Activated T-helper 2 cell treated with anti-CD3 and anti-CD28 coated beads, Interferon-gamma antibody, Interleukin-2, Interleukin-4, amounts not matched to agents 10 μg/mL and 5 μg/mL and 100 μg/mL, durations not matched to agents 14 hours and 24 hours and 36 hours (primary cell): ENCODE measurements around the gene ANKS1B. TPM values are rescaled to one million over a fixed set of nuclear protein-coding genes. Genes with fewer than 3 reads are reported as not detected.
"Not testable (repeated sequence)": the region's sequence is repeated elsewhere in the genome, so short reads cannot be mapped to it uniquely, and the experiment has no call there.

Source experiments
- DNase-seq: peaks from one replicate; pipeline ENCODE4 v3.0.0; 2021; ENCODE audit warnings: low spot score
- H3K27ac Mint-ChIP-seq: one replicate; pipeline ENCODE4 v1.8.0; 2021; ENCODE audit warnings: mixed read lengths
- H3K27me3 Mint-ChIP-seq: one replicate; pipeline ENCODE4 v1.8.0; 2021; ENCODE audit warnings: low read depth, mixed read lengths
- H3K36me3 Mint-ChIP-seq: one replicate; pipeline ENCODE4 v1.8.0; 2021; ENCODE audit warnings: low read depth, mixed read lengths
- H3K4me1 Mint-ChIP-seq: one replicate; pipeline ENCODE4 v1.8.0; 2021; ENCODE audit warnings: low read depth, mixed read lengths
- H3K4me3 Mint-ChIP-seq: one replicate; pipeline ENCODE4 v1.8.0; 2021; ENCODE audit warnings: low read depth, mild to moderate bottlenecking, moderate library complexity, mixed read lengths
- H3K9me3 Mint-ChIP-seq: one replicate; pipeline ENCODE4 v1.8.0; 2021; ENCODE audit warnings: mixed read lengths
- intact Hi-C: fragments of 100-400 bp; cut with micrococcal nuclease; formaldehyde crosslinking; loops from one replicate; pipeline ENCODE4 v1.15.1; 2023
- total RNA-seq: library from RNA; stranded (reverse); gene quantifications from 2 replicates; pipeline ENCODE4 v1.2.3, GENCODE V29; 2022

ANKS1B gene
- total RNA-seq, 1 donor from 2014 or later, result 1.0 TPM

GRCh38 chr12:99618657-99619056 lies 366.1 kb downstream of the ANKS1B start:
- H3K27me3 Mint-ChIP-seq, result no peaks in the 10 kb centered on the region
- peaks cover 4% of the 10 kb centered on the region for H3K9me3 Mint-ChIP-seq
- H3K4me1 Mint-ChIP-seq, result no peaks in the 10 kb centered on the region
- no peaks in the 10 kb centered on the region for H3K36me3 Mint-ChIP-seq
- no peak for DNase-seq
- no peak overlapping the region for H3K27ac Mint-ChIP-seq
- intact Hi-C loops, result no loop called here
- no peak overlapping the region for H3K4me3 Mint-ChIP-seq

- H3K27ac Mint-ChIP-seq, result no peak overlapping the region
These were observed 373.1 kb downstream of the ANKS1B start for GRCh38 chr12:99611599-99611998.

GRCh38 chr12:99611117-99611516 lies 373.6 kb downstream of the ANKS1B start:
- Mint-ChIP-seq H3K4me3 (no peak overlapping the region), H3K4me1 (no peaks in the 10 kb centered on the region), H3K27me3 (no peaks in the 10 kb centered on the region), H3K9me3 (no peaks in the 10 kb centered on the region), H3K36me3 (no peaks in the 10 kb centered on the region), H3K27ac (no peak overlapping the region)
- no peak for DNase-seq
- intact Hi-C loops, result no loop called here

More at GRCh38 chr12:99611599-99611998, 373.1 kb downstream of the ANKS1B start:
- no peak for DNase-seq
- Mint-ChIP-seq H3K4me3 (no peak overlapping the region), H3K27me3 (no peaks in the 10 kb centered on the region), H3K9me3 (no peaks in the 10 kb centered on the region), H3K36me3 (no peaks in the 10 kb centered on the region), H3K4me1 (no peaks in the 10 kb centered on the region)
- intact Hi-C loops, result no loop called here

GRCh38 chr12:99609455-99610181 lies 375.1 kb downstream of the ANKS1B start:
- H3K9me3 Mint-ChIP-seq, result no peaks in the 10 kb centered on the region
- intact Hi-C loops, result no loop called here

GRCh38 chr12:99600388-99600787 lies 384.3 kb downstream of the ANKS1B start:
- H3K4me1 Mint-ChIP-seq, result no peaks in the 10 kb centered on the region
- no peak for DNase-seq
- H3K27me3 Mint-ChIP-seq, result no peaks in the 10 kb centered on the region
- intact Hi-C loops, result no loop called here
- H3K4me3 Mint-ChIP-seq, result no peak overlapping the region
- H3K36me3 Mint-ChIP-seq, result no peaks in the 10 kb centered on the region
- H3K27ac Mint-ChIP-seq, result no peak overlapping the region
- H3K9me3 Mint-ChIP-seq, result no peaks in the 10 kb centered on the region

More at GRCh38 chr12:99609455-99610181, 375.1 kb downstream of the ANKS1B start:
- no peaks in the 10 kb centered on the region for H3K27me3 Mint-ChIP-seq
- H3K4me3 Mint-ChIP-seq, result no peak overlapping the region
- no peak for DNase-seq
- H3K27ac Mint-ChIP-seq, result no peak overlapping the region
- no peaks in the 10 kb centered on the region for H3K36me3 Mint-ChIP-seq
- H3K4me1 Mint-ChIP-seq, result no peaks in the 10 kb centered on the region

GRCh38 chr12:99598785-99599184 lies 386.0 kb downstream of the ANKS1B start:
- H3K27ac Mint-ChIP-seq, result no peak overlapping the region
- no peaks in the 10 kb centered on the region for H3K4me1 Mint-ChIP-seq
- H3K9me3 Mint-ChIP-seq, result no peaks in the 10 kb centered on the region
- no peaks in the 10 kb centered on the region for H3K27me3 Mint-ChIP-seq
- intact Hi-C loops, result no loop called here
- DNase-seq, result no peak
- H3K36me3 Mint-ChIP-seq, result no peaks in the 10 kb centered on the region
- no peak overlapping the region for H3K4me3 Mint-ChIP-seq

GRCh38 chr12:99596762-99597161 lies 388.0 kb downstream of the ANKS1B start:
- Mint-ChIP-seq H3K36me3 (no peaks in the 10 kb centered on the region), H3K9me3 (no peaks in the 10 kb centered on the region), H3K27me3 (no peaks in the 10 kb centered on the region), H3K27ac (no peak overlapping the region), H3K4me3 (no peak overlapping the region), H3K4me1 (no peaks in the 10 kb centered on the region)
- intact Hi-C loops, result no loop called here
- no peak for DNase-seq

GRCh38 chr12:99577125-99577524 lies 407.6 kb downstream of the ANKS1B start:
- intact Hi-C loops, H3K4me1 Mint-ChIP-seq, H3K4me3 Mint-ChIP-seq, DNase-seq, H3K27me3 Mint-ChIP-seq, H3K36me3 Mint-ChIP-seq, H3K27ac Mint-ChIP-seq: not testable (repeated sequence)
- H3K9me3 Mint-ChIP-seq, result peaks cover 28% of the 10 kb centered on the region

GRCh38 chr12:99573980-99574379 lies 410.8 kb downstream of the ANKS1B start:
- DNase-seq, result no peak
- Mint-ChIP-seq H3K4me3 (no peak overlapping the region), H3K4me1 (no peaks in the 10 kb centered on the region), H3K27ac (no peak overlapping the region), H3K27me3 (no peaks in the 10 kb centered on the region), H3K9me3 (peaks cover 25% of the 10 kb centered on the region), H3K36me3 (no peaks in the 10 kb centered on the region)
- intact Hi-C loops, result no loop called here

- H3K36me3 Mint-ChIP-seq, result no peaks in the 10 kb centered on the region
- no peak overlapping the region for H3K4me3 Mint-ChIP-seq
- no peak overlapping the region for H3K27ac Mint-ChIP-seq
- H3K4me1 Mint-ChIP-seq, result no peaks in the 10 kb centered on the region
- intact Hi-C loops, result no loop called here
- DNase-seq, result no peak
- H3K9me3 Mint-ChIP-seq, result peaks cover 3% of the 10 kb centered on the region
- H3K27me3 Mint-ChIP-seq, result no peaks in the 10 kb centered on the region
These were observed 417.7 kb downstream of the ANKS1B start for GRCh38 chr12:99567072-99567471.

GRCh38 chr12:99558109-99558508 lies 426.6 kb downstream of the ANKS1B start:
- Mint-ChIP-seq H3K27ac (no peak overlapping the region), H3K4me3 (no peak overlapping the region), H3K4me1 (no peaks in the 10 kb centered on the region), H3K27me3 (no peaks in the 10 kb centered on the region), H3K9me3 (peaks cover 14% of the 10 kb centered on the region), H3K36me3 (no peaks in the 10 kb centered on the region)
- intact Hi-C loops, result no loop called here
- no peak for DNase-seq

GRCh38 chr12:99553461-99553860 lies 431.3 kb downstream of the ANKS1B start:
- no peak for DNase-seq
- Mint-ChIP-seq H3K4me1 (no peaks in the 10 kb centered on the region), H3K36me3 (no peaks in the 10 kb centered on the region), H3K4me3 (no peak overlapping the region), H3K27ac (no peak overlapping the region), H3K9me3 (peaks cover 19% of the 10 kb centered on the region), H3K27me3 (no peaks in the 10 kb centered on the region)
- intact Hi-C loops, result no loop called here

- no peaks in the 10 kb centered on the region for H3K36me3 Mint-ChIP-seq
- no peaks in the 10 kb centered on the region for H3K4me1 Mint-ChIP-seq
- intact Hi-C loops, result no loop called here
- H3K27ac Mint-ChIP-seq, result no peak overlapping the region
- H3K27me3 Mint-ChIP-seq, result no peaks in the 10 kb centered on the region
- no peak overlapping the region for H3K4me3 Mint-ChIP-seq
- no peak for DNase-seq
- H3K9me3 Mint-ChIP-seq, result peaks cover 12% of the 10 kb centered on the region
These were observed 432.7 kb downstream of the ANKS1B start for GRCh38 chr12:99552022-99552421.

GRCh38 chr12:99549651-99550050 lies 435.1 kb downstream of the ANKS1B start:
- H3K4me3 Mint-ChIP-seq, result no peak overlapping the region
- DNase-seq, result no peak
- H3K9me3 Mint-ChIP-seq, result peaks cover 6% of the 10 kb centered on the region
- no peaks in the 10 kb centered on the region for H3K36me3 Mint-ChIP-seq
- intact Hi-C loops, result no loop called here
- H3K27ac Mint-ChIP-seq, result no peak overlapping the region
- H3K4me1 Mint-ChIP-seq, result no peaks in the 10 kb centered on the region
- no peaks in the 10 kb centered on the region for H3K27me3 Mint-ChIP-seq
